GM12892 (cell line): ENCODE results near the gene NPFFR1.

Source experiments
- DNase-seq: peaks from one replicate; pipeline ENCODE4 v3.0.0; 2011; ENCODE audit not compliant: insufficient read length
- FAIRE-seq: peaks from 2 replicates; lab custom pipeline; 2011; peaks lifted over from hg19 to GRCh38; lab: Jason Lieb, UNC
- POLR2A ChIP-seq: IDR thresholded peaks from 2 replicates; pipeline ENCODE4 v1.6.1; 2011; ENCODE audit warnings: low read depth, low read length, control low read depth
- POLR2AphosphoS5 ChIP-seq: IDR thresholded peaks from 2 replicates; pipeline ENCODE4 v1.6.1; 2011; ENCODE audit warnings: low read depth, low read length, control low read depth
- TAF1 ChIP-seq: IDR thresholded peaks from 2 replicates; pipeline ENCODE4 v1.6.1; 2011; ENCODE audit warnings: low read depth, mild to moderate bottlenecking, control low read depth, low read length, borderline replicate concordance

The NPFFR1 gene

DNA sequence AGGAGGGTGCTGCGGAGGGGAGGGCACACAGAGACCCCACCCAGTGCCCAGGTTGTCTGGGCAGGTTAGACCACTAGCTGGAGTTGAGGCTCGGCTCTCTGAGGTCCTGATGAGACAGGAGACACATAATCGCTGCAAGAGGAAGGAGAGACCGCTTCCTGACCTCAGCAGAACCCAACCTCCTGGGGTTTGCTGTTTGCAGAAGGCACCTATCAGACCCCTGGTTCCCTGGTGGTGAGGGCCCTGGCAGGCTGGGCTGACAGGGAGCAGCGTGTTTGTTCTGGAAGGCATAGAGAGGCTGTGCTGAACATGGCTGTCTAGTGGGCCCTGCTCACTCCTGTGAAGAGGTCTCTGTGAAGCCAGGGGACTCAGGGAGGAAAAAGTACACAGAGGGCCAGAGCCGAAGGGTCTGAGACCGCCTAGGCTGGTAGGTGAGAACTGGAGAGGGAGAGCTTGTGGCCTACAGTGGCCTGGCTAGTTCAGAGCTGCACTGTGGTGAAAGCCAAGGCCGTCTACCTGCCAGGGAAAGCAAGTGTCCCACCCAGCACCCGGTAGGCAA is 39.4 kb upstream of the NPFFR1 start:
- DNase-seq, result no peak
- TF ChIP-seq TAF1, result no peak
- no peak for TF ChIP-seq POLR2A
- no peak for TF ChIP-seq POLR2AphosphoS5
- FAIRE-seq, result no peak

DNA sequence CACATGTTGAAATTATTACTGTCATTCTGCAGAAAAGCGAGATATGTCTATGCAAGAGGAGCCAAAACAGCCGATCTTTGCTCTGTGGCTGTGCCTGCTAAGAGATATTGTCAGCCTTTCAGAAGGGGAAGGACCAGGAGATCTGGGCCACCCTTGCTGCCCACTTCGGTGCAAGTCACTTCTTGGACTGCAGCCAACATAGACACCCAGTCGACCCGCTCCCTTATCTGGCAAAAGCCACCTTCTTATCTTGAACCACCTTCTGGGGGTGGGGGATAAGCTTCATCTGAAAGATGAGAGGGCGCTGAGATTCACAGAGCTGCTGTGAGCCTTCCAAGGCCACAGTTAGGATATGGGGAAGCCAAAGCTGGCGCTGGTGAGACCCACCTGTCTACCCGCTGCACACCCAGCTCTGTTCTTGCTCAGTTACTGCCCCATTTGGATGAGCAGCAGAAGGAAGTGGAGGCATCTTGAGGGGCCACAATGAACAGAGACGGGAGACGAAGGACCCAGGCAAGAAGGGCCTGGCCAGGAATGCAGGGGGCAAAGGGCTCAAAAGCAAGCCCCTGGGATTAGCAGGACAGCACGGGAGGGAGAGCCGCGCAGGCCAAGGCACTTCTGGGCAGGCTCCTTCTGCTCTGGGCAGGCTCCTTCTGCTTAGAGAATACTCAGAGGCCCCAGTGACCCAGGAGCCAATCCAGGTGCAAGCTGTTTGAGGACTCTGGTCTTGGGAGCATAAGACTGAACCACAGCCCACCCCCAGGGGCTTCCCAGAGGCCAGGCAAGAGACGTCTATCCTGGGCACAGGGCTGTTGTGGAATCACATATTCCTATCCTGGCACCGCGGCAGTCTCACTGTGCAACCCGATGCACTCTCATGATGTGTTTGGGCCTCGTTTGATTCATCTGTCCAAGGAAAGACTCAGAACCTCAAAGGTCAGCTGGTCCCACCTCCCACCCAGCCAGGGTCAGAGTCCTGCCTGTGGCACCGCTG is 38.4 kb upstream of the NPFFR1 start:
- DNase-seq (no peak), FAIRE-seq (no peak)
- TF ChIP-seq TAF1, result no peak
- TF ChIP-seq POLR2AphosphoS5, result no peak
- no peak for TF ChIP-seq POLR2A

DNA sequence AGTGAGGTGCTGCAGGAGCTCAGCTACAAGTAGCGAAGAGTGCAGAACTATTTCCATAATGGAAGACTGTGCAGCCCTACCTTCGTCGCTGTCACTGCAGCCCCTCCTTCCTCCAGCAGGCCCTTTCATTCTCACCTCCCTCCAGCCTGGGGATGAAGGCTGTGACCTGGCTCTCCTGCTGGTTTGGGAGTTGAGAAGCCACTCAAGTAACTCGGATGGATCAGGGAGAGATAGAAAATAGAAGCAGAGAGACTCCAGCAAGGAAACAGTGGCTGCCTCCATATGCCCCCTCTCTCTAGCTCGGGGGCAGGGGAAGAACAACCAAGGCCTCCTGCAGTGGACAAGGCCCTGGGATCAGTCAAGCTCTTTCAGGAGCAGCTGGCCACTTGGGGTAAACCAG is 37.4 kb upstream of the NPFFR1 start:
- TF ChIP-seq TAF1, result no peak
- TF ChIP-seq POLR2A, result no peak
- TF ChIP-seq POLR2AphosphoS5, result no peak
- no peak for FAIRE-seq

DNA sequence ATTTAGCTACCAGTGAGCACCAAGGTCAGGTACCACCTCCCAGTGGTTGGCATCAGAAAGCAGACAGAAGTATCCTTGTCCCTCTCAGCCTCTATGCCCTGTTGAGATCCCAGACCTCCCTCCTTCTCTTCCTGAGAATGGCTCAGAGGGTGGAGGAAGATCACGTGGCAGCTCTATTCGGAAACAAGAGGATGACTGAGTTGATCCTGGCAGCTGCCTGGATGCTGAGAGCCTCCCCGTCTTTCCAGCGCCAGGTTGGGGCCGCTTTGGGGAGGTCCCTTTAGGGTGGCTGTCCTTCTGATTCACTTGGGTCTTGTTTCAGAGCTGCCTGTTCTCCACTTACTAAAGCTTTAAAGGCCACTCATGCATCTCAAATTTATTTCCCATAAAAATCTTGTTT is 36.9 kb upstream of the NPFFR1 start:
- no peak for DNase-seq
- FAIRE-seq, result no peak
- TF ChIP-seq POLR2A, result no peak
- TF ChIP-seq POLR2AphosphoS5, result no peak
- no peak for TF ChIP-seq TAF1

More for the DNA sequence above, 37.4 kb upstream of the NPFFR1 start:
- no peak for DNase-seq

DNA sequence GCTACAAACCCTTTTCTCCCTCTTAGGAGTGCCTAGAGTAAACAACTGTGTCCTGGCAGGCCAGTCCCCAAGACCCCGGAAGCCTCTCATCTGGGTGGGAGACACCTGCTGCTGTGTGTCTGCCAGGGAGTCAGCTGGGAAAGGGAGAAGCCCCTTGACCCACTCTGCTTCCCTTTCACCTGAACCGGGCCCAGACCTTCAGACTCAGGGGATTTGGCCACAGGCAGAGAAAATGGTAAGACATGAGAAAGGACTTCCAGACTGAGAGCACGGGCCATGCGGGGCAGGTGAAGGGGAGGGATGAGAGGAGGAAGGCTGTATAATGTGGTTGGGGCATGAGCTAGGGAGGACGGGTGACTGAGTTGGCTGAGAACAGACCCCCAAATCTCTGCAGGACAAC is 36.0 kb upstream of the NPFFR1 start:
- DNase-seq (no peak), FAIRE-seq (no peak)
- TF ChIP-seq POLR2AphosphoS5, result no peak
- TF ChIP-seq TAF1, result no peak
- no peak for TF ChIP-seq POLR2A

DNA sequence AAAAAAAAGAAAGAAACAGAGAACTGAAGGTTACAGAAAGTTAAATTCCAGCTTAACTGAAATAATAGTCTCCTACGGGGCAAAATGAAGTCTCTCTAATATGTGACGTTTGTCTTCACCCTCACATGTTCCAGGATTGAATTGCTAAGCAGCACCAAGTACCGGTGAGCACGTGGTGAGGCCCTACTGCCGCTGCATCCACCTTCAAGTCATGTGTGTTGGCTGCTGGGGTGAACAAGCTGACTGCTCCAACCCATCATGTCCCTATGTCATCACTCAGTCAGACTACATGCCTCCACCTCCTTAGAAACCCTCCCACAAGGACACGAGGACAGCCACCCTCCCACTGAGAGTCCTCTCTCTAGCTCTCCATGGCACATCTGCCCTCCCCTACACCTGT is 35.4 kb upstream of the NPFFR1 start:
- DNase-seq, result no peak
- TF ChIP-seq TAF1 (no peak), POLR2A (no peak), POLR2AphosphoS5 (no peak)
- FAIRE-seq, result no peak

DNA sequence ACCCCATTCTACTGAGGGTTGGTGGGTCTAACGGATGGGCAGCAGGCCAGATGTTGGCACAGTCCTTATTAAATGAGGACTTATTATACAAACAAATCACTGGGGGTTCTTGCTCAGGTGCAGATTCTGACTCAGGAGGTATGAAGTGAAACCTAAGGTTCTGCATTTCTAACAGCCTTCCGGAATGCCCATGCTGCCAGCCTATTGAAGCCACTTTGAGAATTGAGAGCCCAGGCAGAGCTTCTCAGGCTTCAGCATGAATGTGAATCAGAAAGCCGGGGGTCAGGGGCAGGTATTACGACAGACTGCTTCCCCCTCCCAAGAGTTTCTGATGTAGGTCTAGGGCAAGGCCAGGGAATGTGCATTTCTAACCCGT is 34.1 kb upstream of the NPFFR1 start:
- TF ChIP-seq TAF1, result no peak
- DNase-seq (no peak), FAIRE-seq (no peak)

DNA sequence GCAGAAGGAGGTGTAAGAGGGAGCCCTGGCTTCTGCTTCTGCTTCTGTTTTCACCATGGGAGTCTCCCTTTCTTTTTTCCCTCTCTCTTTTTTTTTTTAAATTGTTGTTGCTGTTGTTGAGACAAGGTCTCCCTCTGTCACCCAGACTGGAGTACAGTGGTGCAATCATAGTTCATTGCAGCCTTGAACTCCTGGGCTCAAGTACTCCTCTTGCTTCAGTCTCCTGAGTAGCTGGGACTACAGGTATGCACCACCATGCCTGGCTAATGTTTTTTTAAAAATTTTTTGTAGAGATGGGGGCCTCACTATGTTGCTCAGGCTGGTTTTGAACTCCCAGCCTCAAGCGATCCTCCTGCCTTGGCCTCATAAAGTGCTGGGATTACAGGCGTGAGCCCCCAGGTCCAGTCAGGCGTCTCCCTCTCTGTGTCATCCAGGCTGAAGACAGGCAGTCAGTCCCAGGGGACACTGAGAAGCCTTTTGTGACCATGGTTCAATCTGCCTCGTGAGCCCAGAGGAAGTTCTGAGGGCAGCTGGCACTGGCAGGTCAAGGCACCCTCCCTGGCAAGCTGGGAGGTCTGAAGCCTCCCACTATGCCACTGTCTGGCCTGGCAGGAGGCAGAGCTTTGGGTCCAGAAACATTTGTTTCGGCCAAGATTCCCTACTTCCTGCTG is 33.6 kb upstream of the NPFFR1 start:
- FAIRE-seq, result no peak
- no peak for TF ChIP-seq POLR2A
- no peak for TF ChIP-seq TAF1
- TF ChIP-seq POLR2AphosphoS5, result no peak
- DNase-seq, result no peak

DNA sequence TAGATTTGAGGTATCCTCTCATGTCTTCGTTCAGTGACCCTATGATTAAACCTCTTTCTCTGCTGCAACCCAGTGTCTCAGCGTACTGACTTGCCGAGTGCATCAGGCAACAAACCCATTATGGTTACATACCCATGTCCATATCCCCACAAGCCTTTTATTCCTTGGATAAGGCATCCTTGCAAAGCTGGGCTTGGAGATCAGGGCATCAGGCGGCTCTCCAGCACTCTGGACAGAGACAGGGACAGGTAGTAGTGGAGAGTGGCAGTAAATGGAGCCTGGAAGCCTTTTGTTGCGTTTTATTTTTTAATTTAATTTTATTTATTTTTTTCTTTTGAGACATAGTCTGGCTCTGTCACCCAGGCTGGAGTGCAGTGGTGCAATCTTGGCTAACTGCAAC is 32.0 kb upstream of the NPFFR1 start:
- no peak for DNase-seq
- TF ChIP-seq TAF1 (no peak), POLR2A (no peak), POLR2AphosphoS5 (no peak)
- no peak for FAIRE-seq

DNA sequence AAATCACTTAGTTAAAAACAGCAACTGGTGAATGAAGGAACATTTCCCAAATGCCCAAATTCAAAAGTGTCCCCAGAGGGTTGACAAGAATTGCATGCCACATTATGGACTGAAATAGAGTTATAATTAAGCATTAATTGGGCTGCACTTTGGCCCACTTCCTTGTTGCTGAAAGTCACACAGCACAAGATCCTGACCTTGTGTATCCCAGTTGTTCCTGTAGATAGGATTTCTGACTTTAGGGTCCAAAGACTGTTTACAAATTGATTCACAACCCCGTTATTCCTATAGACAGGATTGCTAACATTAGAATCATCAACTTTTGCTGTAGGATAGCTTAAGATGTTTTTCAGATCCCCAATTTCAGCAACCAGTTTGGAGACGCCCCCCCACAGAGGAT is 31.5 kb upstream of the NPFFR1 start:
- no peak for DNase-seq
- no peak for FAIRE-seq
- no peak for TF ChIP-seq POLR2A

DNA sequence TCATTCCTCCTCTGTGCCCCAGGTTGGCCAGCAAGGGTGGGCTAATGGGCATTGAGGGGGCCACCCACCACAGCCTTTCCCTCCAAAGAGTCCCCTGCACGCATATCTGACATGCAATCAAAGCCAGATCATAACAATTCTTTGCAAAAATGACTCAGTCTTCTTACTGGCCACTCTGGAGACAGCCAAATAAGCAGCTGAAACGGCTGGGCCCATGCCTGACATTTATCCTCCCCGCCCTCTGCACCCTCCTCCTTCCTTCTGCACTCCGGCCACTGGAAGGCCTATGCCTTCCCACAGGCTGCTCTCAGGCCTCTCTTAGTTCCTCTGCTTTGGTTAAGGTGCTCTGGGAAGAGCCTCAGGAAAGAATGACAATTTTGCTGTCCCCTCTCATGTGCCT is 29.2 kb upstream of the NPFFR1 start:
- TF ChIP-seq POLR2AphosphoS5 (no peak), TAF1 (no peak)
- no peak for DNase-seq
- no peak for FAIRE-seq

DNA sequence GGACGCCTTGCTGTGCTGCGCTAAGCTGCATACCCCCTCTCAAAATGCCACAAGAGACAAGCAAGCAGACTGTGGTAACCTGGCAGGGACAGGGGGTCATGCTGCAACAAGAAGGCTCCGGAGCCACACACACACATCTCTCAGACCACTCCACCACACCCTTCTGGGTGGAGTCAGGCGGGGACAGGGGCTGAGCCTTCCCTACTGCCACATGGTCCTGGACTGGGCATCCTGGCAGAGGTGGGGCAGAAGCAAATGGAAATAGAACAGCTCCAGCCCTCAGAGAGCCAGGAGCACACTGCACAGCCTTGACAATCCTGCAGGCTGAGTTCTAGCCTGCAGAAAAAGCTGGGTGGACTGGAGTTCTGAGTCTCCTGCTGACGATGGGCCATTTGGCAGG is 28.4 kb upstream of the NPFFR1 start:
- TF ChIP-seq POLR2A, result no peak
- no peak for TF ChIP-seq TAF1
- no peak for TF ChIP-seq POLR2AphosphoS5
- no peak for DNase-seq
- no peak for FAIRE-seq
